ENCODE measurements around the gene MORC3. TPM values are rescaled to one million over a fixed set of nuclear protein-coding genes. Genes with fewer than 3 reads are reported as not detected.
"Not testable (repeated sequence)": the region's sequence is repeated elsewhere in the genome, so short reads cannot be mapped to it uniquely, and the experiment has no call there.

Gene MORC3
- total RNA-seq, 2 experiments from 2014 or later = 26.7 to 28.6 TPM

DNA sequence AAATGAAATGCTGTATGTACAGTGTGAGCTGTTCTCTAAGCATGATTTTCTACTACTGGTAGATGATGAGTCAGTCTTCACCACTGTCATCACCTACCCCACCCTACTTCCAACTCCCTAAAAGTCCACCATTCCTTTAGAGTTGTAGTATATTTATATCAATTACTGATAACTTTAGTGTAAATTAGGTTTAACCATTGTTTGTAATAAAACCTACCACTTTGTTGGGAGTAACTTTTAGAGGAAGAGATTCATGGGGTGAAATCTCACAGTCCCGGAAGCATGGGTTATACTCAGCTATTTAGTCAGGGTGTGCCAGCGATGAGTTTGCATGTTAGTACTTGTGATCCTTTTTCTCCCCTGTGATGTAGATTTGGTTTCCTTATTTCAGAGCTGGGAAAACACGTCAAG is 17.1 kb downstream of the MORC3 start:
- Mint-ChIP-seq H3K36me3 (ENCODE audit: low read depth) (peaks cover 30% of the 10 kb centered on the region), H3K4me3 (no peak overlapping the region), H3K4me1 (ENCODE audit: low read depth) (peaks cover 25% of the 10 kb centered on the region), H3K9me3 (no peaks in the 10 kb centered on the region), H3K27ac (peak overlapping the region; percentile 61), H3K27me3 (ENCODE audit: low read depth) (no peaks in the 10 kb centered on the region)
- no peak for DNase-seq
- CTCF ChIA-PET = interaction anchor here (0.8 kb wide), 2 partner anchors 48 to 77 kb away, joined by 3 to 4 read pairs; no protein-coding TSS in a partner anchor
- intact Hi-C loops (cut with micrococcal nuclease) = no loop called here

DNA sequence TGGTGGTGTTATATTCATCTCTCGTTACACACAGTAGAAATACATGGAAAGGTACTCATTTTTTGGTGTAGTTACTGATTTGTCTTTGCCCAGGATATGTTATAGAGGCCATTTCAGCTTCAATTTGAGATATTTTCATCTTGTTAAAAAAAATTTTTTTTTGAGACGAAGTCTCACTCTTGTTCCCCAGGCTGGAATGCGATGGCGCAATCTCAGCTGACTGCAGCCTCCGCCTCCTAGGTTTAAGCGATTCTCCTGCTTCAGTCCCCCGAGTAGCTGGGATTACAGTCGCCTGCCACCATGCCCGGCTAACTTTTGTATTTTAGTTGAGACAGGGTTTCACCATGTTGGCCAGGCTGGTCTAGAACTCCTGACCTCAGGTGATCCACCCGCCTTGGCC is 19.0 kb downstream of the MORC3 start:
- Mint-ChIP-seq H3K36me3 (ENCODE audit: low read depth) (peaks cover 28% of the 10 kb centered on the region), H3K4me3 (no peak overlapping the region), H3K4me1 (ENCODE audit: low read depth) (peaks cover 13% of the 10 kb centered on the region), H3K27me3 (ENCODE audit: low read depth) (no peaks in the 10 kb centered on the region), H3K9me3 (no peaks in the 10 kb centered on the region), H3K27ac (peak overlapping the region; percentile 39)
- no peak for DNase-seq
- intact Hi-C loops (cut with micrococcal nuclease) = no loop called here
- CTCF ChIA-PET = no interaction called here

DNA sequence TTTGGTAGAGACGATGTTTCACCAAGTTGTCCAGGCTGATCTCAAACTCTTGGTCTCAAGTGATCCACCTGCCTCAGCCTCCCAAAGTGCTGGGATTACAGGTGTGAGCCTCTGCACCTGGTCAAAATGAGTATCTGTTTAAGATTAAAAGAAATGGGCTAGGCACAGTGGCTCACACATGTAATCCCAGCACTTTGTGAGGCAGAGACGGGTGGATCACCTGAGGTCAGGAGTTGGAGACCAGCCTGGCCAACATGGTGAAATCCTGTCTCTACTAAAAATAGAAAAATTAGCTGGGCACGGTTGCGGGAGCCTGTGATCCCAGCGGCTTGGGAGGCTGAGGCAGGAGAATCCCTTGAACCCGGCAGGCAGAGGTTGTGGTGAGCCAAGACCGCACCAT is 22.6 kb downstream of the MORC3 start:
- H3K27me3 Mint-ChIP-seq (ENCODE audit: low read depth) = not testable (repeated sequence)

DNA sequence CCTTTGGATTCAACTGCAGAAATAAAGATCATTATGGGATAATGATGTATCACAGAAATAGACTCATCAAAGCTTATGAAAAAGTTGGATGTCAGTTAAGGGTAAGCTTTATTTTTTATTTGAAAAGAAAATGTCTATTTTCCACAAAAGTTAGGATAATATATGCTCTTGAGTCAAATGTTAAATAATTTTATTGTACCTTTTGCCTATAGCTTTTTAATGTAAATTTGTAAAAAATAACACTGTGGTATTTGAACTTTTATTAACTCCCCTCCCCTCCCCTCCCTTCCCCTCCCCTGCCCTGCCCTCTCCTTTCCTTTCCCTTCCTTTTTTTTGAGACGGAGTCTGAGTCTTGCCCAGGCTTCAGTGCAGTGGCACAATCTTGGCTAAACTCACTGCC is 24.9 kb downstream of the MORC3 start:
- CTCF ChIA-PET = interaction anchor here (1.1 to 1.4 kb wide), 3 partner anchors 11 to 16 kb away, joined by 3 to 4 read pairs (median 4); no protein-coding TSS in a partner anchor
- intact Hi-C loops (cut with micrococcal nuclease) = no loop called here

More for the DNA sequence above, 22.6 kb downstream of the MORC3 start:
- H3K36me3 Mint-ChIP-seq (ENCODE audit: low read depth) = peaks cover 22% of the 10 kb centered on the region
- DNase-seq; H3K27ac Mint-ChIP-seq; H3K4me1 Mint-ChIP-seq (ENCODE audit: low read depth); H3K4me3 Mint-ChIP-seq; H3K9me3 Mint-ChIP-seq; intact Hi-C loops (cut with micrococcal nuclease); CTCF ChIA-PET: not testable (repeated sequence)

GRCh38 chr21:36347278-36347961 is 27.4 kb downstream of the MORC3 start:
- CTCF ChIA-PET = interaction anchor here (0.9 to 1.3 kb wide), 3 partner anchors 70 to 207 kb away, joined by 3 to 5 read pairs (median 3); no protein-coding TSS in a partner anchor
- no peak for DNase-seq

More for the DNA sequence above, 24.9 kb downstream of the MORC3 start:
- no peaks in the 10 kb centered on the region for H3K9me3 Mint-ChIP-seq
- H3K36me3 Mint-ChIP-seq (ENCODE audit: low read depth) = peaks cover 19% of the 10 kb centered on the region
- H3K27me3 Mint-ChIP-seq (ENCODE audit: low read depth) = no peaks in the 10 kb centered on the region
- H3K27ac Mint-ChIP-seq = no peak overlapping the region
- no peak for DNase-seq
- H3K4me1 Mint-ChIP-seq (ENCODE audit: low read depth) = peaks cover 9% of the 10 kb centered on the region
- no peak overlapping the region for H3K4me3 Mint-ChIP-seq

GRCh38 chr21:36347962-36348328 is 27.9 kb downstream of the MORC3 start:
- Mint-ChIP-seq H3K27me3 (ENCODE audit: low read depth) (no peaks in the 10 kb centered on the region), H3K4me1 (ENCODE audit: low read depth) (peaks cover 13% of the 10 kb centered on the region), H3K4me3 (no peak overlapping the region), H3K9me3 (no peaks in the 10 kb centered on the region), H3K36me3 (ENCODE audit: low read depth) (peaks cover 26% of the 10 kb centered on the region), H3K27ac (peak overlapping the region; percentile 80)
- intact Hi-C loops (cut with micrococcal nuclease) = no loop called here
- DNase-seq = no peak
- CTCF ChIA-PET = interaction anchor here (0.9 to 1.3 kb wide), 3 partner anchors 71 to 208 kb away, joined by 3 to 5 read pairs (median 3); no protein-coding TSS in a partner anchor

More at GRCh38 chr21:36347278-36347961, 27.4 kb downstream of the MORC3 start:
- H3K27ac Mint-ChIP-seq = peak overlapping the region; percentile 80
- peaks cover 12% of the 10 kb centered on the region for H3K4me1 Mint-ChIP-seq (ENCODE audit: low read depth)
- no peaks in the 10 kb centered on the region for H3K27me3 Mint-ChIP-seq (ENCODE audit: low read depth)
- intact Hi-C loops (cut with micrococcal nuclease) = no loop called here
- H3K36me3 Mint-ChIP-seq (ENCODE audit: low read depth) = peaks cover 24% of the 10 kb centered on the region
- H3K4me3 Mint-ChIP-seq = no peak overlapping the region
- H3K9me3 Mint-ChIP-seq = no peaks in the 10 kb centered on the region

DNA sequence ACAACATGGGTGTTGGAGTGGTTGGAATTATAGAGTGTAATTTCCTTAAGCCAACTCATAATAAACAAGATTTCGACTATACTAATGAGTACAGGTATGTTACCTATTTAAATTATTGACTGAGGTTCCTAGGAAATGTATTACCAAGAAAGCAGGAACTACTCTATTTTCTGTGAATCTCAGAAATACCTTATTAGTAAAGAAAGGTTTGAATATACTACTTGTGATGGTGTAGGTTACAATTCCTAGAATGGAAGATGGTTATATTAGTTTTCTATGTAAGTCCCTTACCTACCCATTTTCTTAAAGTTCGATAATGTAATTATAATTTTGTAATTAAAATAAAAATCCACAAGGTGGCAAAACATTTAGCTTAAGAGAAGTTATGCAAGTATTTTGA is 29.3 kb downstream of the MORC3 start:
- Mint-ChIP-seq H3K4me1 (ENCODE audit: low read depth) (peaks cover 13% of the 10 kb centered on the region), H3K36me3 (ENCODE audit: low read depth) (peaks cover 26% of the 10 kb centered on the region), H3K9me3 (no peaks in the 10 kb centered on the region), H3K27ac (no peak overlapping the region), H3K4me3 (no peak overlapping the region), H3K27me3 (ENCODE audit: low read depth) (no peaks in the 10 kb centered on the region)
- CTCF ChIA-PET = no interaction called here
- no peak for DNase-seq
- intact Hi-C loops (cut with micrococcal nuclease) = no loop called here

DNA sequence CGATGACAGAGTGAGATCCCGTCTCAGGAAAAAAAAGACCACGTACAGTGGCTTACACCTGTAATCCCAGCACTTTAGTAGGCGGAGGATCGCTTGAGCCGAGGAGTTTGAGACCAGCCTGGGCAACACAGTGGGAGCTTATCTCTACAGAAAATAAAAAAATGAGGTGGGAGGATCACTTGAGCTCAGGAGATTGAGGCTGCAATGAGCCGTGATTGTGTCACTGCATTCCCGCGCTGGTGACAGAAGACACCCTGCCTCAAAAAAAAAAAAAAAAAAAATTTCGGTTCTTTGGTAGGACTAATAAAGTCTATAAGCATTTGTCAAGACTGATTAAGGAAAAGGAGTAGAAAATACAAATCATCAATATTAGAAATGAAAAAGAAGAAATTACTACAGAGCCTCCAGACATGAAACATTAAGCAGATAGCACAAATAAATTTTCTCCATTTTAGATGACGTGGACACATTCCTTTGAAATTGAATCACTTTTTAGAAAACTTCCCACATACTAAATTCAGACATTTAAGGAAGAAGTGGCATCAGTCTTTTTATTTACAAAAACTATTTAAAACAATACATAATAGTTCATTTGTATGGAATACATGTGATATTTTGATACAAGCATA is 30.4 kb downstream of the MORC3 start:
- no peak overlapping the region for H3K27ac Mint-ChIP-seq
- DNase-seq = no peak
- peaks cover 27% of the 10 kb centered on the region for H3K36me3 Mint-ChIP-seq (ENCODE audit: low read depth)
- CTCF ChIA-PET = no interaction called here
- H3K4me1 Mint-ChIP-seq (ENCODE audit: low read depth) = peaks cover 17% of the 10 kb centered on the region
- H3K9me3 Mint-ChIP-seq = no peaks in the 10 kb centered on the region
- H3K27me3 Mint-ChIP-seq (ENCODE audit: low read depth) = no peaks in the 10 kb centered on the region
- intact Hi-C loops (cut with micrococcal nuclease) = no loop called here
- no peak overlapping the region for H3K4me3 Mint-ChIP-seq

DNA sequence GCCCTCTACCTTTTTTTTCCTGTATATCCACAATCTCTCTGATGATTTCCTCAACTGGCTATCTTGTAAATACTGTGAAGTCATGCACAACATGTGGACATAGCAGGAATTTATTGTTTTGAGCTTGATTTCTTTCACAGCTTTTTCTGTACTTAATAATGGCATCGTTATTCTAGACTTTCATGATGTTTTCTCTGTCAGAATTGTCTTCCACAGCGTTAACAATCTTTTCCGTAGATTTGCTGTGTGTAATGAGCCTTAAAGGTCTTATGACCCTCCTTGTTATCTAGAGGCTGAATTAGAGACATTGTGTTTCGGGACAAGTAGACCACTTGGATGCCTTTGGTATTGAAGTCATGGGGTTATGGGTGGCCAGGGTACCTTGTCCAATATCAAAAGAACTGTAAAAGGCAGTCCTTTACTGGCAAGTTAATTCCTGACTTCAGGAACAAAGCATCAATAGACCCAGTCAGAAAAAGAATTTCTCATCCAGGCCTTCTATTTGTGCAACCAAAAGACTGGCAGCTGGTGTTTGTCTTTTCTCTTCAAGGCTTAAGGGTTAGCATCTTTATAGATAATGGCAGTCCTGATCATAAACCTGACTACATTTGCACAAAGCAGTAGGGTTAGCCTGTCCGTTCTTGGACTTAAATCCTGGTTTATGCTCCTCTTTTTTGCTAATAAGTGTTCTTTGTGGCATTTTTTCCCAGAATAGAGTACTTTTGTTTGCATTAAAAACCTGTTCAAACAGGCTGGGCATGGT is 35.1 kb downstream of the MORC3 start:
- no peak for DNase-seq
- H3K4me1 Mint-ChIP-seq (ENCODE audit: low read depth) = peaks cover 8% of the 10 kb centered on the region
- H3K9me3 Mint-ChIP-seq = no peaks in the 10 kb centered on the region
- H3K4me3 Mint-ChIP-seq = no peak overlapping the region
- CTCF ChIA-PET = no interaction called here
- H3K27ac Mint-ChIP-seq = no peak overlapping the region
- H3K27me3 Mint-ChIP-seq (ENCODE audit: low read depth) = no peaks in the 10 kb centered on the region
- peaks cover 25% of the 10 kb centered on the region for H3K36me3 Mint-ChIP-seq (ENCODE audit: low read depth)
- intact Hi-C loops (cut with micrococcal nuclease) = no loop called here

- no peaks in the 10 kb centered on the region for H3K27me3 Mint-ChIP-seq (ENCODE audit: low read depth)
- H3K27ac Mint-ChIP-seq = no peak overlapping the region
- peaks cover 29% of the 10 kb centered on the region for H3K36me3 Mint-ChIP-seq (ENCODE audit: low read depth)
- DNase-seq = no peak
- peaks cover 8% of the 10 kb centered on the region for H3K4me1 Mint-ChIP-seq (ENCODE audit: low read depth)
- intact Hi-C loops (cut with micrococcal nuclease) = no loop called here
- no peak overlapping the region for H3K4me3 Mint-ChIP-seq
- CTCF ChIA-PET = interaction anchor here (0.5 kb wide), 1 partner anchor 230 kb away, joined by 3 read pairs; no protein-coding TSS in a partner anchor
- H3K9me3 Mint-ChIP-seq = no peaks in the 10 kb centered on the region
Measured at GRCh38 chr21:36355868-36356267, 35.9 kb downstream of the MORC3 start.

- H3K27me3 Mint-ChIP-seq (ENCODE audit: low read depth) = no peaks in the 10 kb centered on the region
- H3K9me3 Mint-ChIP-seq = no peaks in the 10 kb centered on the region
- H3K27ac Mint-ChIP-seq = no peak overlapping the region
- peaks cover 31% of the 10 kb centered on the region for H3K36me3 Mint-ChIP-seq (ENCODE audit: low read depth)
- H3K4me3 Mint-ChIP-seq = no peak overlapping the region
- intact Hi-C loops (cut with micrococcal nuclease) = no loop called here
- H3K4me1 Mint-ChIP-seq (ENCODE audit: low read depth) = peaks cover 3% of the 10 kb centered on the region
- DNase-seq = no peak
- CTCF ChIA-PET = interaction anchor here (0.6 kb wide), 1 partner anchor 41 kb away, joined by 3 read pairs; no protein-coding TSS in a partner anchor
Measured at GRCh38 chr21:36359185-36359584, 39.2 kb downstream of the MORC3 start.

GRCh38 chr21:36369064-36369685 is 49.2 kb downstream of the MORC3 start:
- no peak overlapping the region for H3K4me3 Mint-ChIP-seq
- intact Hi-C loops (cut with micrococcal nuclease) = no loop called here
- no peaks in the 10 kb centered on the region for H3K9me3 Mint-ChIP-seq
- H3K4me1 Mint-ChIP-seq (ENCODE audit: low read depth) = peaks cover 1% of the 10 kb centered on the region
- peaks cover 38% of the 10 kb centered on the region for H3K36me3 Mint-ChIP-seq (ENCODE audit: low read depth)
- no peaks in the 10 kb centered on the region for H3K27me3 Mint-ChIP-seq (ENCODE audit: low read depth)
- H3K27ac Mint-ChIP-seq = peak overlapping the region; percentile 48
- no peak for DNase-seq
- CTCF ChIA-PET = interaction anchor here (1.0 kb wide), 1 partner anchor 216 kb away, joined by 3 read pairs; no protein-coding TSS in a partner anchor

Data from activated naive CD4-positive, alpha-beta T cell treated with anti-CD3 and anti-CD28 coated beads for 36 hours (primary cell).